ENCODE results near the gene ALDH3A2. TPM values are rescaled to one million over a fixed set of nuclear protein-coding genes. Genes with fewer than 3 reads are reported as not detected.
"Not testable (repeated sequence)": the region's sequence is repeated elsewhere in the genome, so short reads cannot be mapped to it uniquely, and the experiment has no call there.

ALDH3A2 gene
- total RNA-seq, 8 experiments from 2014 or later, result 25.6 to 47.2 (median 30.4) TPM

GRCh38 chr17:19654896-19655295, 6.3 kb downstream of the ALDH3A2 start:
- H3K4me1 ChIP-seq (replicated peaks in 1 of 2), result peaks cover 6 to 14% of the 10 kb centered on the region in 2 donors
- in situ Hi-C loops (cut with MboI; ENCODE audit: low pct_unique_long_range_greater_than_20kb in 2 of 9, low sequenced_read_pairs in 9 of 9, unreplicated experiment in 9 of 9), result no loop called here
- no peak for ATAC-seq (replicated peaks in 6 of 8)
- H3K4me3 ChIP-seq, result no peak overlapping the region
- no peak overlapping the region for H3K27ac ChIP-seq
- WGBS, 10 experiments, result 95 to 100% (median 100%) methylated on average over 1 to 4 of the region's 4 CpGs; no CpG with 5 or more reads in 3 of the 10 experiments

DNA sequence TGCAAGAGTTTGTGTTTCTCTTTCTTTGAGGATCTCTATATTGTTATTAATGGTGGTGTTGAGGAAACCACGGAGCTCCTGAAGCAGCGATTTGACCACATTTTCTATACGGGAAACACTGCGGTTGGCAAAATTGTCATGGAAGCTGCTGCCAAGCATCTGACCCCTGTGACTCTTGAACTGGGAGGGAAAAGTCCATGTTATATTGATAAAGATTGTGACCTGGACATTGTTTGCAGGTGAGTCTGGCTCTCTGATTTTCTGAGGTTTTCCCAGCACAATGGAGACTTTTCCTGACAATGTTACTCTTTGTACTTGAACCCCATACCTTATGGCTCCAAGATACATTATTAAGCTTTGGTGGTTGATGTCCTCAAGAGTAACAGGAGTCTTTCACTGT, 7.8 kb downstream of the ALDH3A2 start:
- ATAC-seq (replicated peaks in 6 of 8), result no peak
- 80 to 100% (median 90%) methylated on average over 1 to 4 of the region's 4 CpGs; no CpG with 5 or more reads in 3 of the 10 experiments for WGBS, 10 experiments
- Histone ChIP-seq H3K4me1 (replicated peaks in 1 of 2) (peaks cover 0 to 4% of the 10 kb centered on the region in 2 donors), H3K27ac (no peak overlapping the region), H3K4me3 (no peak overlapping the region)
- in situ Hi-C loops (cut with MboI; ENCODE audit: low pct_unique_long_range_greater_than_20kb in 2 of 9, low sequenced_read_pairs in 9 of 9, unreplicated experiment in 9 of 9), result no loop called here

DNA sequence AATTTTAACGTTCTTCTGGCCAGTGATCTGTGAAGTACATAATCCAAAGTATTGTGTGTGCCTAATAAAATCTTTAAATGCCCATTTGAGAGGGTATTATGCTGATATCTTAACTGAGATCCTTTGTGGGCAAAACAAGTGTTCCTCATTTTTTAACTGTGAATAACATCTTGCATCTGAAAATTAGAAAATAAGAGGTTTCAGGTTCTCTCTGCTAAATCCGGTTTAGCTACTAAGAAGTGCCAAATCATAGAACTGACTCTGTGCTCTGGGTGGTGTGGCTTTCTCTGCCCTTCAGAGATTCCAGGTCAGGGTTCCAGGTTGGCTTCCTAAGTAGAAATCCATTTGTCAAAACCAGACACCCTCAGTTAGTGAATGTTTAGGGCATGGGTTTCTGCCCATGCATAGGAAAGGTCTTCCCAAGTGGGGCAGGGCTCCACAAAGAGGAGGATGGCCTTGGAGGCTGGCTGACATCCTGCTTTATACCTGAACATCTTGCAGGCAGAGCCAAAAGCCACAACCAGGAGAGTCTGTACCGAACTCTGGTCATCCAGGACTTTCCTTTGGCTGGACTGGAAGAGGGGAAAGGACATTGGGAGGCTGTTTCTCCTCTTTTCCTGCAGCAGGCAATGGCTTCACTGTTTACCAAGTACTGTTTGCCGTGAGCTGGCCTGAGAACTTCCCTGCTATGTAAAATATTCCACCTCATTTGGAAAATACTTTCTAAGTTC, 8.5 kb downstream of the ALDH3A2 start:
- no peak overlapping the region for H3K27ac ChIP-seq
- 40 to 100% (median 83%) methylated on average over 1 to 4 of the region's 4 CpGs; no CpG with 5 or more reads in 1 of the 10 experiments for WGBS, 10 experiments
- no peak overlapping the region for H3K4me3 ChIP-seq
- no peaks in the 10 kb centered on the region for H3K4me1 ChIP-seq (replicated peaks in 1 of 2)
- in situ Hi-C loops (cut with MboI; ENCODE audit: low pct_unique_long_range_greater_than_20kb in 2 of 9, low sequenced_read_pairs in 9 of 9, unreplicated experiment in 9 of 9), result no loop called here
- ATAC-seq (replicated peaks in 6 of 8), result no peak

- in situ Hi-C loops (cut with MboI; ENCODE audit: low pct_unique_long_range_greater_than_20kb in 2 of 9, low sequenced_read_pairs in 9 of 9, unreplicated experiment in 9 of 9), result no loop called here
- Histone ChIP-seq H3K4me3 (no peak overlapping the region), H3K4me1 (replicated peaks in 1 of 2) (no peaks in the 10 kb centered on the region), H3K27ac (no peak overlapping the region)
- 85 to 100% (median 100%) methylated on average over 1 to 7 of the region's 7 CpGs; no CpG with 5 or more reads in 2 of the 10 experiments for WGBS, 10 experiments
- ATAC-seq (replicated peaks in 6 of 8), result no peak
These were observed 11.0 kb downstream of the ALDH3A2 start for GRCh38 chr17:19659366-19660177.

GRCh38 chr17:19660219-19660870, 11.8 kb downstream of the ALDH3A2 start:
- ATAC-seq (replicated peaks in 6 of 8), result no peak
- Histone ChIP-seq H3K4me3 (no peak overlapping the region), H3K4me1 (replicated peaks in 1 of 2) (no peaks in the 10 kb centered on the region), H3K27ac (no peak overlapping the region)
- 51 to 100% (median 87%) methylated on average over 1 to 6 of the region's 6 CpGs for WGBS, 10 experiments
- in situ Hi-C loops (cut with MboI; ENCODE audit: low pct_unique_long_range_greater_than_20kb in 2 of 9, low sequenced_read_pairs in 9 of 9, unreplicated experiment in 9 of 9), result no loop called here

DNA sequence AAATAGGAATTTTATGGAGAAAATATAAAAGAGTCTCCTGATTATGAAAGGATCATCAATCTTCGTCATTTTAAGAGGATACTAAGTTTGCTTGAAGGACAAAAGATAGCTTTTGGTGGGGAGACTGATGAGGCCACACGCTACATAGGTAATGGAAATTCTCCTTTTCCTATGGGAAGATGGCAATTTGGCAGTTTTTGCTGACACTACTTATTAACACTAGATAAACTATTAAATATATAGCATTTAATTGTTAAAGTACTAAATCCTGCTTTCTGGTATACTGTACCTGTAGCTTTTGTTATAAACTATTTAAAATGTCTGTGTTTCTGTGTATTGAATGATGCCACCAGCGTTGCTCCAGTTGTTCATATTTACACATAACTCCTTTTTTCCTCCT, 12.6 kb downstream of the ALDH3A2 start:
- WGBS, 10 experiments, result 64 to 100% (median 95%) methylated on average over 1 to 3 of the region's 3 CpGs; no CpG with 5 or more reads in 2 of the 10 experiments
- in situ Hi-C loops (cut with MboI; ENCODE audit: low pct_unique_long_range_greater_than_20kb in 2 of 9, low sequenced_read_pairs in 9 of 9, unreplicated experiment in 9 of 9), result no loop called here
- no peak overlapping the region for H3K27ac ChIP-seq
- no peak for ATAC-seq (replicated peaks in 6 of 8)
- H3K4me1 ChIP-seq (replicated peaks in 1 of 2), result no peaks in the 10 kb centered on the region
- H3K4me3 ChIP-seq, result no peak overlapping the region

DNA sequence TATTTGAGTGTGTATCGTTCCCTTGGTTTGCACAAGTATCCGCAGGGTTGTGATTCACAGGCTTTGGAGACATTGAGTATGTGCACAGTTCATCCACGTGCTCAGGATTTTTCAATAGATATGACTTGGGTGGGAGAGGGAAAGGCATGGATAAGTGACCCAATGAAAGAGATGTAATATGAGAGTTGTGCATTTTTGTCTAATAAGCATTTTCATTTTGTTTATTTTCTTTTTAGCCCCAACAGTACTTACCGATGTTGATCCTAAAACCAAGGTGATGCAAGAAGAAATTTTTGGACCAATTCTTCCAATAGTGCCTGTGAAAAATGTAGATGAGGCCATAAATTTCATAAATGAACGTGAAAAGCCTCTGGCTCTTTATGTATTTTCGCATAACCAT, 14.5 kb downstream of the ALDH3A2 start:
- H3K4me3 ChIP-seq, result no peak overlapping the region
- no peak overlapping the region for H3K27ac ChIP-seq
- no peaks in the 10 kb centered on the region for H3K4me1 ChIP-seq (replicated peaks in 1 of 2)
- in situ Hi-C loops (cut with MboI; ENCODE audit: low pct_unique_long_range_greater_than_20kb in 2 of 9, low sequenced_read_pairs in 9 of 9, unreplicated experiment in 9 of 9), result no loop called here
- ATAC-seq (replicated peaks in 6 of 8), result no peak
- 61 to 100% (median 96%) methylated on average over 1 to 6 of the region's 6 CpGs; no CpG with 5 or more reads in 1 of the 10 experiments for WGBS, 10 experiments

DNA sequence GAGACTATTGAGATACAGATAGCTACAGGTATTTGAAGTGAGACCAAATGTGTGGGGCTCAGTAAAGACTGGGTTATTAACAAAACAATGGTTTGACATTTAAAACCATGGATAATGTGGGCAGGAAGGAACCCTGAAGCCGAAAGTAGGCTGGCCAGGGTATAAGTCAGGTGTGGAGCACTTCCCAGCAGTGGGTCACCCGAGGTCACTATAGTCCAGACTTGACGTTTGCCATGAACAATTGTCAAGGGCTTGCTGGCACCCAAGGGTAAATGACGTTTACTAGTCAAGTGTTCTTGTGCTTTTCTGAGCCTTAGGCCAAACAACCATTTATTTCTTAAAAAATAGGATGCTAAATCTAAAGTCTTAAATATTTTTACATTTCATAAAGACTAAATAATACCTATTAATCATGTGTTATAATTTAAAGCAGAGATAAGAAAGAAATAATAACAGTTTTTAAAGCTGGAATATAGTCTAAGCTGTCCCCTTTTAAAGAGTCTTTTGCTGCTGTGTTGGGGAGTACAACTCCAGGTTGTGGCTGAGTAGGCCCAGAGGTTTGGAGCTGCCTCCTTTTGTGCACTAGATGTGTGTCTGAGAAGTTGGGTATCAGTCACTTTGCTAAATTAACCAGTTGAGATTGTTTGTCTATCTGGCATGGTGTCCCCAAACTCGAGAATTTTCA, 15.7 kb downstream of the ALDH3A2 start:
- H3K27ac ChIP-seq, result no peak overlapping the region
- no peak overlapping the region for H3K4me3 ChIP-seq
- ATAC-seq (replicated peaks in 6 of 8), result no peak
- in situ Hi-C loops (cut with MboI; ENCODE audit: low pct_unique_long_range_greater_than_20kb in 2 of 9, low sequenced_read_pairs in 9 of 9, unreplicated experiment in 9 of 9), result no loop called here
- 38 to 87% (median 76%) methylated on average over 1 to 4 of the region's 5 CpGs; no CpG with 5 or more reads in 2 of the 10 experiments for WGBS, 10 experiments
- H3K4me1 ChIP-seq (replicated peaks in 1 of 2), result no peaks in the 10 kb centered on the region

- ATAC-seq (replicated peaks in 6 of 8), result no peak
- no peak overlapping the region for H3K27ac ChIP-seq
- no peak overlapping the region for H3K4me3 ChIP-seq
- 75 to 100% (median 88%) methylated on average over 1 to 4 of the region's 4 CpGs; no CpG with 5 or more reads in 6 of the 10 experiments for WGBS, 10 experiments
- no peaks in the 10 kb centered on the region for H3K4me1 ChIP-seq (replicated peaks in 1 of 2)
- in situ Hi-C loops (cut with MboI; ENCODE audit: low pct_unique_long_range_greater_than_20kb in 2 of 9, low sequenced_read_pairs in 9 of 9, unreplicated experiment in 9 of 9), result no loop called here
These were observed 16.2 kb downstream of the ALDH3A2 start for GRCh38 chr17:19664821-19665181.

GRCh38 chr17:19669680-19670079, 21.1 kb downstream of the ALDH3A2 start:
- WGBS, 10 experiments, result 80 to 100% (median 95%) methylated on average over 1 to 7 of the region's 7 CpGs; no CpG with 5 or more reads in 1 of the 10 experiments

GRCh38 chr17:19670908-19671307, 22.4 kb downstream of the ALDH3A2 start:
- WGBS, 10 experiments, result 71 to 100% (median 80%) methylated on average over 1 of the region's 2 CpGs; no CpG with 5 or more reads in 5 of the 10 experiments

More at GRCh38 chr17:19669680-19670079, 21.1 kb downstream of the ALDH3A2 start:
- in situ Hi-C loops (cut with MboI; ENCODE audit: low pct_unique_long_range_greater_than_20kb in 2 of 9, low sequenced_read_pairs in 9 of 9, unreplicated experiment in 9 of 9); H3K27ac ChIP-seq; H3K4me3 ChIP-seq; ATAC-seq (replicated peaks in 6 of 8); H3K4me1 ChIP-seq (replicated peaks in 1 of 2): not testable (repeated sequence)

GRCh38 chr17:19671433-19671832, 22.9 kb downstream of the ALDH3A2 start:
- Histone ChIP-seq H3K4me3 (no peak overlapping the region), H3K27ac (no peak overlapping the region), H3K4me1 (replicated peaks in 1 of 2) (peaks cover 0 to 3% of the 10 kb centered on the region in 2 donors)
- in situ Hi-C loops (cut with MboI; ENCODE audit: low pct_unique_long_range_greater_than_20kb in 2 of 9, low sequenced_read_pairs in 9 of 9, unreplicated experiment in 9 of 9), result no loop called here
- ATAC-seq (replicated peaks in 6 of 8), result peak in 3 of 8 experiments; percentile 15 to 42 (median 32)
- WGBS, 10 experiments, result 28 to 100% (median 57%) methylated on average over 2 to 4 of the region's 4 CpGs; no CpG with 5 or more reads in 3 of the 10 experiments

More at GRCh38 chr17:19670908-19671307, 22.4 kb downstream of the ALDH3A2 start:
- no peak for ATAC-seq (replicated peaks in 6 of 8)
- H3K4me3 ChIP-seq, result no peak overlapping the region
- peaks cover 0 to 3% of the 10 kb centered on the region in 2 donors for H3K4me1 ChIP-seq (replicated peaks in 1 of 2)
- H3K27ac ChIP-seq, result no peak overlapping the region
- in situ Hi-C loops (cut with MboI; ENCODE audit: low pct_unique_long_range_greater_than_20kb in 2 of 9, low sequenced_read_pairs in 9 of 9, unreplicated experiment in 9 of 9), result no loop called here
